Measurements from ENCODE around the gene ADPRM. TPM values are rescaled to one million over a fixed set of nuclear protein-coding genes. Genes with fewer than 3 reads are reported as not detected.

ADPRM gene
- total RNA-seq, 1 donor from 2014 or later = 8.9 TPM

DNA sequence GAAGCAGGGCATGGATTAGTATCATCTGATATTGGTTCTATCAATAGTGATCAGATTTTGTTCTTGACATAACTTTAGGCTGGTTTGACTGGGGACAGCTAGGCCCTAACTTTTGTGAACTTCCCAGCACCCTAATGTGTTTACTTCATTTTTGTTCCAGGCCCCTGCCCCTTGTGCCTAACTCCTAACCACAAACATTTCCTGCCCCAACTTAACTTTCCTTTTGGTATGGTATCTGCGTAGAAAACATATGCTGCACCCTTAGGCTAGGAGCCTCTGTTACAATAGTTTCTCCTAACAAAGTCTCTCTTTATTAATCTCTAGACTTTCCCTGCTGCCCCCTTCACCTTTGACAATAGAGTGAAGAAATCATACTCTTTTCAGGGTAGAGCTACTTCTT, 2.5 kb downstream of the ADPRM start:
- peak overlapping the region; percentile 10 for H3K4me3 Mint-ChIP-seq

DNA sequence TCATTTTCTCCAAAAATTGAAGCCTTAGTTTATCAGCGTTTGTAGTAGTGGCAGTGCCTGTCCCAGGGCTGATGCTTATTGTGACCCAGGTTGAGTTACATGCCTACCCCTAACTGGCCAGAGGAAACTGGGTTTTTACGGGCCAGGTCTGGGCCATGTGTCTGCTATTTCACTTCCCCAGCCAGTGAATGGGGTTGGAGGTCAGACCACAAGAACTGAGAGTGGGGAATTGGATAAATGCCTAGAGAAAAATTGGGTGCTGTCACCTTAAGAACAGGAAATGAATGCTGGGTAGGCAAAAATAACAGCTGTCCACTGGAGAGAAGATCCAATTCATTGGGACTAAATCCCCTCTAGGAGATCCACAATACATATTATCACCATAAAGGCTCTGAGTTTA, 5.2 kb downstream of the ADPRM start:
- Histone ChIP-seq H3K9me3 (ENCODE audit: low read depth) (no peaks in the 10 kb centered on the region), H3K9ac (no peak overlapping the region), H3K4me2 (no peak overlapping the region), H3K79me2 (ENCODE audit: low read depth) (peaks cover 36% of the 10 kb centered on the region), H4K20me1 (ENCODE audit: low read depth) (no peaks in the 10 kb centered on the region), H3K27me3 (no peaks in the 10 kb centered on the region), H3K4me3 (no peak overlapping the region), H3F3A (ENCODE audit: low read depth) (no peaks in the 10 kb centered on the region), H2AFZ (replicated peaks) (no peak overlapping the region), H3K4me1 (peaks cover 4% of the 10 kb centered on the region), H3K27ac (no peak overlapping the region), H3K36me3 (peaks cover 8% of the 10 kb centered on the region)
- Mint-ChIP-seq H3K9me3 (no peaks in the 10 kb centered on the region), H3K27me3 (ENCODE audit: insufficient read depth, low read depth) (no peaks in the 10 kb centered on the region), H3K36me3 (peaks cover 3% of the 10 kb centered on the region), H3K27ac (no peak overlapping the region), H3K4me1 (peaks cover 5% of the 10 kb centered on the region), H3K4me3 (no peak overlapping the region)
- no peak for DNase-seq (ENCODE audit: low spot score)
- TF ChIP-seq EZH2 (IDR thresholded peaks at IDR 0.05) (no peak), EZH2phosphoT487 (IDR thresholded peaks at IDR 0.05) (no peak)
- TF ChIP-seq, protein P1, sequence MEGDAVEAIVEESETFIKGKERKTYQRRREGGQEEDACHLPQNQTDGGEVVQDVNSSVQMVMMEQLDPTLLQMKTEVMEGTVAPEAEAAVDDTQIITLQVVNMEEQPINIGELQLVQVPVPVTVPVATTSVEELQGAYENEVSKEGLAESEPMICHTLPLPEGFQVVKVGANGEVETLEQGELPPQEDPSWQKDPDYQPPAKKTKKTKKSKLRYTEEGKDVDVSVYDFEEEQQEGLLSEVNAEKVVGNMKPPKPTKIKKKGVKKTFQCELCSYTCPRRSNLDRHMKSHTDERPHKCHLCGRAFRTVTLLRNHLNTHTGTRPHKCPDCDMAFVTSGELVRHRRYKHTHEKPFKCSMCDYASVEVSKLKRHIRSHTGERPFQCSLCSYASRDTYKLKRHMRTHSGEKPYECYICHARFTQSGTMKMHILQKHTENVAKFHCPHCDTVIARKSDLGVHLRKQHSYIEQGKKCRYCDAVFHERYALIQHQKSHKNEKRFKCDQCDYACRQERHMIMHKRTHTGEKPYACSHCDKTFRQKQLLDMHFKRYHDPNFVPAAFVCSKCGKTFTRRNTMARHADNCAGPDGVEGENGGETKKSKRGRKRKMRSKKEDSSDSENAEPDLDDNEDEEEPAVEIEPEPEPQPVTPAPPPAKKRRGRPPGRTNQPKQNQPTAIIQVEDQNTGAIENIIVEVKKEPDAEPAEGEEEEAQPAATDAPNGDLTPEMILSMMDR (IDR thresholded peaks at IDR 0.05) = no peak

More for the DNA sequence above, 2.5 kb downstream of the ADPRM start:
- no peak for DNase-seq (ENCODE audit: low spot score)
- Histone ChIP-seq H2AFZ (replicated peaks) (no peak overlapping the region), H3F3A (ENCODE audit: low read depth) (no peaks in the 10 kb centered on the region), H3K9me3 (ENCODE audit: low read depth) (no peaks in the 10 kb centered on the region), H3K27ac (no peak overlapping the region), H3K79me2 (ENCODE audit: low read depth) (peaks cover 61% of the 10 kb centered on the region), H3K9ac (no peak overlapping the region), H3K4me3 (no peak overlapping the region), H3K27me3 (no peaks in the 10 kb centered on the region), H3K4me2 (no peak overlapping the region), H3K4me1 (peaks cover 10% of the 10 kb centered on the region), H4K20me1 (ENCODE audit: low read depth) (no peaks in the 10 kb centered on the region), H3K36me3 (peaks cover 3% of the 10 kb centered on the region)
- TF ChIP-seq EZH2 (IDR thresholded peaks at IDR 0.05) (no peak), EZH2phosphoT487 (IDR thresholded peaks at IDR 0.05) (no peak)
- TF ChIP-seq, protein P1 (IDR thresholded peaks at IDR 0.05) = no peak
- H3K27ac Mint-ChIP-seq = no peak overlapping the region
- no peaks in the 10 kb centered on the region for H3K36me3 Mint-ChIP-seq
- peaks cover 9% of the 10 kb centered on the region for H3K4me1 Mint-ChIP-seq
- H3K9me3 Mint-ChIP-seq = no peaks in the 10 kb centered on the region
- H3K27me3 Mint-ChIP-seq (ENCODE audit: insufficient read depth, low read depth) = no peaks in the 10 kb centered on the region

DNA sequence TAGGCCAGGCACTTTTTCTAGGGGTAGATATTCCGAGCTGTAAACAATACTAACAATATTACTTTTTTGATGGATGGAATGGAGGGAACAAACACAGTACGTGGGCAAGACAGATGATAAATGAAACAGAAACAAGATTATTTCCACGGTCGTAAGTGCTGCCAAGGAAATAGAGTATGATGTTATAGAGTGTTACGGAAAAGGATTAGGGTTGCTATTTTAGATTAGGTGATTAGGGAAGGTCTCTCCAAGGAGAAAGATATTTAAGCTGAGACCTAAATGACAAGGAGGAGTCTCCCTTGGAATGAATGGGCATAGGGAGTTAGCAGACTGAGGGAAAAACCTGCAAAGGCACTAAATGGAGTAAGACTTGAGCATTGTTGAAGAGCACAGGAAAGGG, 8.3 kb downstream of the ADPRM start:
- Histone ChIP-seq H3K9me3 (ENCODE audit: low read depth) (no peaks in the 10 kb centered on the region), H3K27me3 (no peaks in the 10 kb centered on the region), H3K4me1 (no peaks in the 10 kb centered on the region), H3K27ac (no peak overlapping the region), H3K36me3 (peaks cover 8% of the 10 kb centered on the region), H3K79me2 (ENCODE audit: low read depth) (peaks cover 10% of the 10 kb centered on the region), H3K4me3 (no peak overlapping the region), H2AFZ (replicated peaks) (no peak overlapping the region), H4K20me1 (ENCODE audit: low read depth) (no peaks in the 10 kb centered on the region), H3K9ac (no peak overlapping the region), H3F3A (ENCODE audit: low read depth) (no peaks in the 10 kb centered on the region), H3K4me2 (no peak overlapping the region)
- Mint-ChIP-seq H3K4me3 (no peak overlapping the region), H3K27me3 (ENCODE audit: insufficient read depth, low read depth) (no peaks in the 10 kb centered on the region), H3K4me1 (no peaks in the 10 kb centered on the region), H3K9me3 (no peaks in the 10 kb centered on the region), H3K36me3 (peaks cover 10% of the 10 kb centered on the region), H3K27ac (no peak overlapping the region)
- TF ChIP-seq, protein P1 (IDR thresholded peaks at IDR 0.05) = no peak
- TF ChIP-seq EZH2phosphoT487 (IDR thresholded peaks at IDR 0.05) = no peak
- TF ChIP-seq EZH2 (IDR thresholded peaks at IDR 0.05) = no peak
- no peak for DNase-seq (ENCODE audit: low spot score)

Data from neural progenitor cell (in vitro differentiated cells).